H1 (cell line): ENCODE results near the gene DNAH8. TPM values are rescaled to one million over a fixed set of nuclear protein-coding genes. Genes with fewer than 3 reads are reported as not detected.

ENCODE experiments used
- BRCA1 ChIP-seq: IDR thresholded peaks from 2 replicates; pipeline ENCODE4 v1.6.1; 2012; ENCODE audit warnings: low read depth, low read length, improper control_type of control experiment
- CTCF ChIP-seq, 3 experiments: IDR thresholded peaks; 1 replicate in 2 of 3; 2 replicates in 1 of 3; pipeline versions ENCODE4 v1.5.1 to v1.6.1; 2011; ENCODE audit warnings: low read length in 3 of 3, mild to moderate bottlenecking in 3 of 3, inconsistent platforms in 2 of 3, low read depth in 1 of 3, moderate library complexity in 1 of 3; ENCODE audit not compliant: insufficient read depth in 1 of 3; ENCODE audit errors: control extremely low read depth in 1 of 3
- EP300 ChIP-seq, 2 experiments: IDR thresholded peaks; 1 replicate in 1 of 2; 2 replicates in 1 of 2; pipeline ENCODE4 v1.6.1; 2011 to 2012; ENCODE audit warnings: low read depth in 2 of 2, low read length in 2 of 2, mild to moderate bottlenecking in 2 of 2, borderline replicate concordance in 1 of 2, inconsistent platforms in 1 of 2, moderate library complexity in 1 of 2
- KDM1A ChIP-seq: fragments of 200-600, 300-600 bp; sonication (generic); IDR thresholded peaks from 2 replicates; pipeline ENCODE4 v1.7.1; 2016; ENCODE audit warnings: mild to moderate bottlenecking, low read length, borderline replicate concordance
- PHF8 ChIP-seq: fragments of 200-600 bp; sonication (generic); conservative IDR thresholded peaks from 2 replicates; pipeline ENCODE4 v1.7.1; 2012; ENCODE audit warnings: low read depth, mild to moderate bottlenecking, inconsistent platforms, low read length, moderate library complexity
- SRF ChIP-seq: IDR thresholded peaks from 2 replicates; pipeline ENCODE4 v1.6.1; 2011; ENCODE audit warnings: mild to moderate bottlenecking, low read depth, low read length, moderate library complexity
- USF2 ChIP-seq: IDR thresholded peaks from 2 replicates; pipeline ENCODE4 v1.6.1; 2011; ENCODE audit warnings: low read length, improper control_type of control experiment
- polyA plus RNA-seq, 7 experiments: library from polyadenylated mRNA; depleted of rRNA in 3 of 7; stranded (reverse) in 5 of 7; unstranded in 2 of 7; fragments of >200 nt in 5 of 7; fragments of 200-250 nt in 2 of 7; gene quantifications; 1 replicate in 5 of 7; 2 replicates in 1 of 7; 4 replicates in 1 of 7; pipeline versions ENCODE4 v1.2.1 to v1.2.3, GENCODE V29; 2011 to 2013; ENCODE audit warnings: missing spikeins in 2 of 7, mixed read lengths in 2 of 7
- total RNA-seq: library from RNA; stranded (reverse); fragmentation: NEBNext Ultra II Directional; extraction: Animal tissue kit (Norgen Biotek cat#: 25700); gene quantifications from 2 replicates; pipeline ENCODE4 v1.2.1, GENCODE V29; 2021

Gene DNAH8
- total and polyA plus RNA-seq, 2 of the 8 experiments (the other 6 are each of a cell fraction or from before 2014, with no cell fraction given) = under 0.01 TPM; not detected in 1

- TF ChIP-seq CTCF (IDR thresholded peaks at IDR 0.05; ENCODE audit: control extremely low read depth in 1 of 3, insufficient read depth in 1 of 3, low read depth in 1 of 3, low read length in 3 of 3) = no peak
- TF ChIP-seq USF2 = no peak
- TF ChIP-seq BRCA1 = no peak
- no peak for TF ChIP-seq PHF8
- TF ChIP-seq SRF = no peak
- TF ChIP-seq KDM1A = no peak
- no peak for TF ChIP-seq EP300 (IDR thresholded peaks at IDR 0.05; ENCODE audit: borderline replicate concordance in 1 of 2, low read depth in 2 of 2, low read length in 2 of 2)
Observed at GRCh38 chr6:38783443-38784228, 68.5 kb downstream of the DNAH8 start (continued).
